Body of pancreas (tissue), 4 donors: ENCODE measurements around the gene CREB5.

Source experiments
- CTCF ChIP-seq, 7 experiments: fragments of 450-650 bp in 4 of 7; fragments of 200-600 bp in 3 of 7; sonication (generic) in 3 of 7; IDR thresholded peaks; one replicate each; pipeline ENCODE4 v1.5.1; 2016 to 2019; ENCODE audit warnings: antibody characterized with exemption in 7 of 7
- POLR2A ChIP-seq, 3 donors: fragments of 450-650 bp; IDR thresholded peaks; one replicate each; pipeline ENCODE4 v1.6.1; 2016; ENCODE audit warnings: antibody characterized with exemption in 3 of 3, mild to moderate bottlenecking in 2 of 3

- TF ChIP-seq CTCF (IDR thresholded peaks at IDR 0.05) (no peak), POLR2A (IDR thresholded peaks at IDR 0.05) (no peak)
Measured at GRCh38 chr7:28629216-28629842, 217.0 kb downstream of the CREB5 start.
